HS-5 (cell line): ENCODE measurements around the gene SMYD3.
A peak's percentile ranks its signal among the peaks of the same experiment; 100 is the strongest.
"Not testable (repeated sequence)": the region's sequence is repeated elsewhere in the genome, so short reads cannot be mapped to it uniquely, and the experiment has no call there.

Source experiments
- DNase-seq: peaks from one replicate; pipeline ENCODE4 v3.0.0-alpha.2; 2012; ENCODE audit warnings: low read depth

Gene SMYD3

GRCh38 chr1:246417152-246417812, 89.8 kb downstream of the SMYD3 start:
- DNase-seq = peak; percentile 24

DNA sequence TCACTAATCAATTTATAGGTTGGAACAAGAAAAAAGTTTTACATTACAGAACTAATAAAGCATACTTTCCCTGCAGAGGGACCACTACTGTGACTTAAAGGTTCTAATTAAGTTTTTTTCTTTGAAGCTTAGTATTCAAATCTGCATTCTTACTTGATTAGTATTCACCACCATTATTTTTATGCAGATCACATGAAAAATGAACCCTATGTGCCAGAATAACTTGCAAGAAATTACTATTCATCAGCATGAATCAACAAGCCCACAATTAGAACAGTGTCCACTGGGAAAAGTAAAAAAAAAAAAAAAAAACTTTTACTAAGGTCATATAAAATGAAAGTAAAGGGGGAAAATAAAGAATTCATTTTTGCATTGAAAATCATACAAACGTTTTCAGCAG, 90.8 kb downstream of the SMYD3 start:
- no peak for DNase-seq

- DNase-seq = no peak
These were observed 92.1 kb downstream of the SMYD3 start for GRCh38 chr1:246415028-246415427.

GRCh38 chr1:246413430-246413829, 93.6 kb downstream of the SMYD3 start:
- DNase-seq = no peak

DNA sequence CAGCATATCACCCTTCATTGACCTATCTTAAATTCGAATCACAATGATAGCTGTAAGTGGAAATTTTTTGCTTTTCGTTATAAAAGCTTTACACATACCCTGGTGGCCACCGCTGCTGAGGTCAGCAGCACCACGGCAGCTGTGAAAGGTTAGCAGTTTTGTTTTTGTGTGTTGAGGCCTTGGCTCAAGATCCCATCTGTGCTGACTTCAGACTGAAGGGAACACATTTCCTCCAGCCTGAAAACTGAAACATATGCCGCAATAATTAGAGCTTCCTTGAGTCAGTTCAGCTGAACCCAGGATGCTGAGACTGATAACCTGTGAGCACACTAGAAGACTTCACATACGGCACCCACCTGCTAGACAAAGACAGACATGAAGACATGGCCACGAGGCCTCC, 103.0 kb downstream of the SMYD3 start:
- DNase-seq = no peak

DNA sequence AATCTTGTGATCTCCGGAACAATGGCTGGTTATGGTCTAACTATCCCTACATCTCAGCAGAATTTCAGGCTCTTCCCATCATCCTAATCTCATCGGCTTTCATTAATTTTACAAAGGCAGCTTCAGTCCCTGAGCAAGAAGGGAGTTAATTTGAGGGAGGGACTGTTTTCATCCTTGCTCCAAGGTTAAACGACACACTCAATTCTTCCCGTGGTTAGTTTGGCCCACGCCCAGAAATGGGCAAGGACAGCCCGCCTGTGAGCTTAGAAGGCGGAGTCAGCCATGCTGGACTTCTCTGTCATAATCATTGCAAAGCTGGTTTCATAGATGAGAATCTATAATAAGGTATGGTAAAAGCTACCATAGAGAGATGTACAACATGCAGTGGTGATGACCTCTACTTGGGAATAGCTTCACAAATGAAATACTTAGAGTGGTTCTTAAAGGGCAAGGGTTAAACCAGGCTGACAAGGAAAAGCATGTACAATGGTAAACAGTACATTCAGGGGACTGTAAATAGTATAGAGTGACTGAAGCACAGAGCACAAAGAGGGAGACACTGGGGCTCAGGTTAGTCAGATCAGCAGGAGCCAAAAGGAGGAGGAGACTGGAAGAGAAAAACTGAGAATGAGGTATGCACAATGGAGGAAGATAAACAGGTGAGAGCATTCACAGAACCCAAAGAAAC, 108.8 kb downstream of the SMYD3 start:
- DNase-seq = no peak

DNA sequence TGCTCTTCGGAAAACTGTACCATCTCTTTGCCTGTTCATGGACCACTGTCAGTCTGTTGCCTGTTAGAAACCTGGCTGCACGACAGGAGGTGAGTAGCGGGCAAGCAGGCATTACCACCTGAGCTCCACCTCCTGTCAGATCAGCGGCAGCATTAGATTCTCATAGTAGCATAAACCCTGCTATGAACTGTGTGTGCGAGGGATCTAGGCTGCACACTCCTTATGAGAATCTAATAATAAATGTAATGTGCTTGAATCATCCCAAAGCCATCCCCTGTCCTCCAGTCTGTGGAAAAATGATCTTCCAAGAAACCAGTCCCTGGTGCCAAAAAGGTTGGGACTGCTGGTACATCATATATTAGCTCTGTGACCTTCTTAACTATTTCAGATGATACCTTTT, 110.0 kb downstream of the SMYD3 start:
- DNase-seq = no peak

DNA sequence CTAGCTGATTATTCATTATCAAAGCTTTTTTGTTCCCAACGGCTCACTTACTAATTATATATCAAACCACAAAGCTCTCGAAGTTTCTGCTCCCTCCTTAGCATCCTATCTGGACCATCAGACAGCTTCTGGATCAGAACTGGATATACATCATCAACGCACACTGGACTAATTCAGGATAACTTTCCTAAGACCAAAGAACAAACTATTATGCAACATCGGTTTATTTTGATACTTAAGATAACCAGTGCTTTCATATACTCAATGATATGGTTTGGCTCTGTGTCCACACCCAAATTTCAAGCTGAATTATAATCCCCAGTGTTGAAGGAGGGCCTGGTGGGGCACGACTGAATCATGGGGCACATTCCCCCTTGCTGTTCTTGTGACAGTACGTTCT, 110.8 kb downstream of the SMYD3 start:
- no peak for DNase-seq

DNA sequence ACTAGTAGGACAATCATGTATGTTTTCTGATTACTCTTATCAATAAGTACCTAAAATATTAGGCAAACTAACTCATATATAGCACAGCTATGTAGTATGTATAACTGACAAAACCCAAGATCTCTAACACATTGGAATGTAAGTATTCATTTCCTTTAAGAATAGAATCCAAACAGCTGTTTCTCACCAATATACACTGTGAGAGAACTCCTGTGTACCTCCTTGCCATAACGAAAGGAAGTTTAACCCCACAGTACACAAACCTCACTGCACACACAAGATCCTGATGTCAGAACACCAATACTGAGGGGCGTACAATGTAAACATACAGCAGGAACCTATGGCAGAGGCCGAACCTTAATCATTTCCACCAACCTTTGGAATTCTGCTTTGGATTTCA, 113.0 kb downstream of the SMYD3 start:
- no peak for DNase-seq

GRCh38 chr1:246390855-246391254, 116.2 kb downstream of the SMYD3 start:
- DNase-seq = no peak

DNA sequence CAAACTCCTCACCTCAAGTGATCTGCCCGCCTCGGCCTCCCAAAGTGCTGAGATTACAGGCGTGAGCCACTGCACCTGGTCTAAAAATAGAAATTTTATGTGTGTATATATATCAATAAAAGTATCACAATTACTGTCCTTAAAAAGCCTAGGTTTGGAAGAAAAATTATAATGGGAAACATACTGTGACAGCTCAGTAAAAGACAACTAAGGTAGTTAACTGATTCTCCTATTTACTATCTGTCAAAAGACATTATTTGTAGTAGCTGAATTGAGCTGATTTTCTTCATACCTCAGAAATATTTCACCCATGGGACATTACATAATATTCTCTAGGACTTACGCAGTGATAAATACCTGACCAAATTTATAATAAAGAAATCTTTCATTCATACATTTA, 122.5 kb downstream of the SMYD3 start:
- DNase-seq = no peak

DNA sequence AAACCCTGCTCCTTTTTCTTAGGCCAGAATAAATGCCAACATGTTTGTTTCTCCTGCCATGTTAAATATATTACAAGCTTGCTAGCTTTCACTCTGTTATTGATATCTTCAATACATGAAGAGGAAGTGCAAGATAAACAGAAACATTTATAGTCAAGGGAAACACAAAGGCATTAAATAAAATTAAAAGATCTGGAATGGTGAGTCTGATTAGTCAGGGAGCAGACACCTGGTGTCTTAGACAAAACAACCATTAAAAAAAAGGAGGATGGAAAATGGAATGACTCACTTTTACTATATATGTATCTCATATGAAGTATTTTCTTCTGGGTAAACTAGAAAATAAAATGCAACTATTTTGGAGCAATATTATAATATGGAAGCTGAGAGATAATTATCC, 123.3 kb downstream of the SMYD3 start:
- DNase-seq = no peak

GRCh38 chr1:246383239-246383589, 123.9 kb downstream of the SMYD3 start:
- no peak for DNase-seq

DNA sequence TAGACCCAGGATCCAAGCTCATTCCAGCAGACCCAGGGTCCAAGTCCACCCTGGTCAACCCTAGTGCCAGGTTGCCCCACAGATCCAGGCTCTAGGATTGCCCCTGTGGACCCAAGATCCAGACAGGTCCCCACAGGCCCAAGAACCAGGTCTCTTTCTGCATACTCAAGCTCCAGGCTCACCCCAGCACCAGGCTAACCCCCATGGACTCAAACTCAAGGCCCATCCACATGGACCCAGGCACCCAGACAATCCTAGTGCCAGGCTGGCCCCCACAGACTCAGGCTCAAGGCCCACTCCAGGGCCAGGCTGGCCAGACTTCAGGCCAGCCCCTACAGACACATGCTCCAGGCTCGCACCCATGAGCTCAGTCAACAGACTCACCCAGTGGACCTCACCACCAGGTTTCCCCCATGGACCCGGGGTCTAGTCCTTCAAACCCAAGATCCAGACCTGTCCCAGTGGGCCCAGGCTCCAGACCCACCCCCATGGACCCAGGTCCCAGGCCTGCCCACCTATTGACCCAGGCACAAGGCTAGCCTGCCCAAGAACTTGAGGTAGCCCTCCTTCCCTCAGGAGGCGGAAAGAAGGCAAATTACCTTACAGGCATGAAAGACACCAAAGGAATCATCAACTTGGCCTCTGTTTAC, 124.4 kb downstream of the SMYD3 start:
- no peak for DNase-seq

DNA sequence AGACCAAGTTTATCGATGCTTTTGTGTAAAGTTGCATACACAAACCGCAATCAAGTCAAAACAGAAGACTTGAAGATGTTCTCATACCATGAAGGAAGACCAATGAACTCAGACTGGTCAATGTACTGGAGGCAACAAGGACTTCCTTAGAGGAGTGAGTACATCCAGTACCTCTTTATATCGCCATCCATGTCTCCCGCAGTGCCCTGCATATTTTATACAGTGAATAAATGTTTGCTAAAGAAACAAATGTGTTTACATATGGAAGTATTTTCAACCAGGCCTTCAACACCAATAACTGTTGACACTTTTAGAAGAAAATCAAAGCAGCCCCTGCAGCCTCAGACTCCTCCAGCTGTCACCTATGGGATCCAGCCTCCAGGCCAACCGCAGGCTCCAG, 125.6 kb downstream of the SMYD3 start:
- DNase-seq = no peak

DNA sequence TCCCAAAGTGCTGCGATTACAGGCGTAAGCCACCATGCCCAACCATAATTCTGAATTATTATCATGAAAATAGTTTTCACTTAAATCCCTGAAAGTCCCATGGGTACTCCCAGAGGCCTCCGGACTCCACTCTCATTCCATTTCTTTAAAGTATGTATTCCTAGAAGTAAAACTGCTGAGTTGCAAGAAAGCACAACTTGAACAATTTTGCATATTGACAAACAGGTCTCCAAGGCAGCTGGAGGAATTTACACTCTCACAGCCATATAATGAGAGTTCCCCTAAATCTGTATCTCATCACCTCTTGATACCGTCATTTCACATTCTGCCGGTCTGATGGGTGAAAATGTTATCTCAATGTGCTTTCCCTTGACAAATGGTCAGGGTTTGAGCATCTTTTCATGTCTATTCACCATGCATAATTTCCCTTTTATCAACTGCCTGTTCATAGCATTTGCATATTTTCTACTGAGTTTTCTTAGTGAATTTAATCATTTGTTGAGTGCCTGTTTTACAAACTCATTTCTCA, 129.4 kb downstream of the SMYD3 start:
- DNase-seq = no peak

DNA sequence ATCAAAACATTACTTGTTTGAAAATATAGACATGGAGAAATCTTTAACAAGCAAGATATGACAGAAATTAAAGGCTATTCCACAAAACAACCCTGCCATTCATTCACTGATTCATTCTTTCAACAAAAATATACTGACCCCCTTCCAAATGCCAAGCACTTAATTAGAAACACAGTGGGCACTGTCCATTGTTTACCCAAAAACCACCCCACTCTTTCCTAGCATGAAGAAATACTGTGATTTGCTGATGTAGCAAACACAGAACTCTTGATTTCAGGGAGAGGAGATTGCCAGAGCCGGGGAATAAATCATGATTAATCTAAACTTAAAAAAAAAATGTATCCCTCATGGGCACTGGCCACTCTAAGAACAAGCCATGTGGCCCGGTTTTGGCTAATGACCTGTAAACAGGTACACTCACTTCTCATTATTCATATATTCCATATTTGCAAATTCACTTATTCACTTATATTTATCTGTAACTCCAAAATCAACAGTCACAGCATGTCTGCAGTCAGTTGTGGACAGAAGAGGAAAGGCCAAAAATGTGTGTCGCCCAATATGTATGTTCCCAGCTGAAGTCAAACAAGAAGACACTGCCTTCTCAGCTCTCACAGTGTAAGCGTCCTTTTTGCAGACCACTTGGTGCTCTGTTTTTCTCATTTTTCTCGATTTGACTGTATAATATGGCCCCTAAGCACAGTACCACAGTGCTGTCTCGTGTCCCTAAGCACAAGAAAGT, 133.1 kb downstream of the SMYD3 start:
- no peak for DNase-seq

GRCh38 chr1:246372559-246372958, 134.5 kb downstream of the SMYD3 start:
- no peak for DNase-seq

DNA sequence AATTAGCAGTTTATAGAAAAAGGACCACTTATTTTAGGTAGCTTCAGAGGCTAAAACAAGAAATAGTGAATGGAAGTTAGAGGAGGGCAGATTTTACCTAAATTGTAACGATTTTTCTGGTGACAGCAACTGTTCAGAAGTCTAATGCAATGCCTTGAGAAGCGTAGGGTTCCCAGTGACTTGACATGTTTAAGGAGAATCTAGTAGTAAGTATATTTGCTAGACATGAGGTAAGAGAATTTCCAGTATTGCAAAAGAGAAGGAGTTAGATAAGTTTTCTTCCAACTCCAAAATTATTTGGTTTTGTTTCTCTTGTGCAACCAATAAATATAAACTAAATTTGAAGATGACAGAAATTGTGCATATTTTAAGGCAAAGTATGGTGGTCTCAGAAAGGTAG, 140.0 kb downstream of the SMYD3 start:
- no peak for DNase-seq

- DNase-seq = no peak
These were observed 141.4 kb downstream of the SMYD3 start for GRCh38 chr1:246365708-246366107.

GRCh38 chr1:246364415-246364941, 142.6 kb downstream of the SMYD3 start:
- no peak for DNase-seq

DNA sequence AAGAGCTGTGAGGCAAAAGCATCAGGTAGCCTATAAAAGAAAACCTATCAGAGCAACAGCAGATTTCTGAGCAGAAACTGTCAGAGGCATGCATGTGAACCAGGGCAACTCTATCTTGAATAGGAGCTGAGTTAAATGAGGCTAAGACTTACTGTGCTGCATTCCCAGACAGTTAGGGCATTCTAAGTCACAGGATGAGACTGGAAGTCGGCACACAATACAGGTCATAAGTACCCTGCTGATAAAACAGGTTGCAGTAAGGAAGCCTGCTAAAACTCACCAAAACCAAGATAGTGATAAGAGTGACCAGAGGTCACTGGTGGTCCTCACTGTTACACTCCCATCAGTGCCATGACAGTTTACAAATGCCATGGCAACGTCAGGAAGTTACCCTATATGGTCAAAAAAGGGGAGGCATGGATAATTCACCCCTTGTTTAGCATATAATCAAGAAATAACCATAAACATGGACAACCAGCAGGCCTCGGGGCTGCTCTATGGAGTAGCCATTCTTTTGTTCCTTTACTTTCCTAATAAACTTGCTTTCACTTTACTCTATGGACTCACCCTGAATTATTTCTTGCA, 150.0 kb downstream of the SMYD3 start:
- DNase-seq = not testable (repeated sequence)
